HEK293T (cell line): Measurements from ENCODE around the gene NR2C2.
"Not testable (repeated sequence)": the region's sequence is repeated elsewhere in the genome, so short reads cannot be mapped to it uniquely, and the experiment has no call there.

Experiments
- CTCF ChIA-PET: fragments of 350-600 bp; formaldehyde crosslinking; extraction: SDS; loops from one replicate; lab custom pipeline; 2021; ENCODE audit warnings: antibody characterized with exemption, inconsistent platforms; lab: Yijun Ruan, JAX
- POLR2A ChIA-PET: fragments of 350-600 bp; formaldehyde crosslinking; extraction: SDS; loops from one replicate; lab custom pipeline; 2020; ENCODE audit warnings: antibody characterized with exemption, inconsistent platforms; lab: Yijun Ruan, JAX
- DNase-seq: peaks from one replicate; pipeline ENCODE4 v3.0.0; 2012; ENCODE audit warnings: mixed read lengths; ENCODE audit errors: extremely low spot score
- ARNT ChIP-seq: fragments of 450-650 bp; IDR thresholded peaks from 2 replicates; pipeline ENCODE4 v1.6.1; 2017; ENCODE audit warnings: mild to moderate bottlenecking
- BHLHE40 ChIP-seq: fragments of 450-650 bp; IDR thresholded peaks from 2 replicates; pipeline ENCODE4 v1.6.1; 2016; ENCODE audit warnings: mild to moderate bottlenecking, moderate library complexity, borderline replicate concordance
- CTBP1 ChIP-seq: fragments of 450-650 bp; IDR thresholded peaks from 2 replicates; pipeline ENCODE4 v1.6.1; 2016; ENCODE audit warnings: borderline replicate concordance
- ELF4 ChIP-seq: fragments of 450-650 bp; IDR thresholded peaks from 2 replicates; pipeline ENCODE4 v1.6.1; 2017; ENCODE audit warnings: antibody characterized with exemption
- FOXA1 ChIP-seq: fragments of 450-650 bp; IDR thresholded peaks from 2 replicates; pipeline ENCODE4 v1.6.1; 2016; ENCODE audit warnings: mild to moderate bottlenecking
- FOXK2 ChIP-seq: fragments of 450-650 bp; IDR thresholded peaks from 2 replicates; pipeline ENCODE4 v1.6.1; 2016; ENCODE audit warnings: mild to moderate bottlenecking
- FOXM1 ChIP-seq: fragments of 450-650 bp; IDR thresholded peaks from 2 replicates; pipeline ENCODE4 v1.6.1; 2017; ENCODE audit warnings: mild to moderate bottlenecking, borderline replicate concordance
- HDGF ChIP-seq: fragments of 450-650 bp; IDR thresholded peaks from 2 replicates; pipeline ENCODE4 v1.6.1; 2017; ENCODE audit warnings: antibody characterized with exemption, borderline replicate concordance
- L3MBTL2 ChIP-seq: fragments of 450-650 bp; conservative IDR thresholded peaks from 2 replicates; pipeline ENCODE4 v1.6.1; 2016; ENCODE audit warnings: mild to moderate bottlenecking
- LEF1 ChIP-seq: fragments of 450-650 bp; IDR thresholded peaks from 2 replicates; pipeline ENCODE4 v1.6.1; 2017; ENCODE audit warnings: mild to moderate bottlenecking, borderline replicate concordance
- NFRKB ChIP-seq: fragments of 450-650 bp; IDR thresholded peaks from 2 replicates; pipeline ENCODE4 v1.6.1; 2016; ENCODE audit warnings: mild to moderate bottlenecking, moderate library complexity
- SP1 ChIP-seq: fragments of 450-650 bp; IDR thresholded peaks from 2 replicates; pipeline ENCODE4 v1.6.1; 2017
- SUZ12 ChIP-seq: fragments of 450-650 bp; IDR thresholded peaks from 2 replicates; pipeline ENCODE4 v1.6.1; 2016; ENCODE audit warnings: mild to moderate bottlenecking
- TARDBP ChIP-seq: fragments of 450-650 bp; IDR thresholded peaks from 2 replicates; pipeline ENCODE4 v1.6.1; 2016
- ZNF384 ChIP-seq: fragments of 450-650 bp; IDR thresholded peaks from 2 replicates; pipeline ENCODE4 v1.6.1; 2016
- TF ChIP-seq, protein P1 (sequence below): fragments of 450-650 bp; IDR thresholded peaks from 2 replicates; pipeline ENCODE4 v1.6.1; 2016

Gene NR2C2

DNA sequence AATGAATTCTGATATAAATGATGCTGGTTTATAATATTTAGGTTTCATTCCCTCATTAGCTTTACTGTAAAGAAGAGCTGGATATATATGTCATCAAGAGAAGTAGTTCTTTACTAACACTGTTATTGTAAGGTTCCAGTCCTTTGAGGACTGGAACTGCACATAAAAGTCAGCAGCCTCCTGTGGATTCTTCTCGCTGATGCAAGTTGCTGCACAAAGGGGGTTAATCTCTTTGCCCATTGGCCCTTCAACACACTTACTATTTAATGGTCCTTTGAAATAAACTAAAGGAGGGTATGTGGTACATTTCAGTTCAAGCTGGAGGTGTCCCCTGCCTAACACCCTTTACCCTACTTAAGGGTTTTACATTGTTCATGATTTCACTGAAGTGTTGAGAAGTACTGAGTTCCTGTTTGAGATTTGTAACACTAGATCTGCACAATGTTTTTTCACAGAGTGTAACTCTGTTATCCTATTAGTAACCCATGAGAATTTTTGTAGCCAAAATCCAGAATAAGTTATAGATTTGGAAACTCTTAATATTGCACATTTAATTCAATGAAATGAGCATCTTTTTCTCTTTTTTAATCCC, 43.9 kb downstream of the NR2C2 start:
- POLR2A ChIA-PET = no interaction called here
- CTCF ChIA-PET = no interaction called here
- no peak for TF ChIP-seq CTBP1
- 0 out of 2 replicates have a peak, but pooled peaks have one; percentile 6 for TF ChIP-seq ZNF384
- no peak for TF ChIP-seq BHLHE40
- DNase-seq = peak; percentile 30

DNA sequence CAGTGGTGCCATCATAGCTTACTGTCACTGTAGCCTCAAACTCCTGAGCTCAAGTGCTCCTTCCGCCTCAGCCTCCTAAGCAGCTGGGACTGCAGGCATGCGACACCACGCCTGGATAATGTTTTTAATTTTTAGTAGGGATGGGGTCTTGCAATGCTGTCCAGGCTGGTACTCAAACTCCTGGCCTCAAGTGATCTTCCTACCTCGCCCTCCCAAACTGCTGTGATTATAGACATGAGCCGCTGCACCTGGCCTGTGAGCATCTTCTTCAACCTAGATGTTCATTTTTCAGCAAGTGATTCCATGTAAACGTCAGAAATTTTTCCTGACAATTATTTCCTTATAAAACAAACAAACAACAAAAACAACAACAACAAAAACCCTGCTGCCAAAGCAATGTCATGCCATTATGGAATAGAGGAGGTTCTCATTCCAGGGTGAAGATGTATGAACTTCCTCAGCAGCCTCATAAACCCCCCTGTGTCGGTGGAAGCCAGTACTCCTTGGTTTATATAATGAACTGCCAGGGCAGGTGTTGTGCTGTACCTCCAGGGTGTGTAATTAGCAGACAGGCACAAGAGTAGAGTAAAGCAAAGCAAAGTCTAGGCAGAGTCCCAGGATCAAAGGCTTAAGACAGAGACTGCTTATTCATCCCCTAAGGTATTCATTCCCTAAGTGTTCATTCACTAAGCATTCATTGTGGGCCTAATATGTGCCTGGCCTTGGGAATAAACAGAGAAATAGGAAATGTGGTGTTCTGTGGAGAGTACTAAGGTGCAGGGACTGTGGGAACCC, 44.6 kb downstream of the NR2C2 start:
- ChIA-PET POLR2A (no interaction called here), CTCF (no interaction called here)
- TF ChIP-seq ARNT (no peak), L3MBTL2 (no peak), CTBP1 (no peak), BHLHE40 (no peak), SP1 (no peak), FOXM1 (no peak), SUZ12 (no peak), HDGF (no peak), FOXK2 (no peak), LEF1 (no peak), FOXA1 (no peak), ELF4 (no peak), TARDBP (no peak), ZNF384 (no peak), NFRKB (no peak)
- TF ChIP-seq, protein P1, sequence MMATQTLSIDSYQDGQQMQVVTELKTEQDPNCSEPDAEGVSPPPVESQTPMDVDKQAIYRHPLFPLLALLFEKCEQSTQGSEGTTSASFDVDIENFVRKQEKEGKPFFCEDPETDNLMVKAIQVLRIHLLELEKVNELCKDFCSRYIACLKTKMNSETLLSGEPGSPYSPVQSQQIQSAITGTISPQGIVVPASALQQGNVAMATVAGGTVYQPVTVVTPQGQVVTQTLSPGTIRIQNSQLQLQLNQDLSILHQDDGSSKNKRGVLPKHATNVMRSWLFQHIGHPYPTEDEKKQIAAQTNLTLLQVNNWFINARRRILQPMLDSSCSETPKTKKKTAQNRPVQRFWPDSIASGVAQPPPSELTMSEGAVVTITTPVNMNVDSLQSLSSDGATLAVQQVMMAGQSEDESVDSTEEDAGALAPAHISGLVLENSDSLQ = no peak
- DNase-seq = no peak

DNA sequence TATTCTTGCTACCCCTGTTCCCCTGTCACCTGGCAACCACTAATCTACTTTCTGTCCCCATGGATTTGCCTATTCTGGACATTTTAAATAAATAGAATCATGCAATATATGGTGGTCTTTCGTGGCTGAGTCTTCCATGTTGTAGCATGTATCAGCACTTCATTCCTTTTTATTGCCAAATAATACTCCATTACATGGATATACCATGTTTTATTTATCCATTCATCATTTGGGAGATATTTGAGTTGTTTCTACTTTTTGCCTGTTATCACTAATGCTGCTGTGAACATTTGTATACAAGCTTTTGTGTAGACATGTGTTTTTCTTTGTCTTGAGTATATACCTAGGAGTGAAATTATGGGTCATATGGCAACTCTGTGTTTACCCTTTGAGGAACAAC, 50.6 kb downstream of the NR2C2 start:
- CTCF ChIA-PET = no interaction called here
- DNase-seq = no peak
- POLR2A ChIA-PET = no interaction called here
- TF ChIP-seq ARNT (no peak), SUZ12 (no peak), ELF4 (no peak), CTBP1 (no peak), TARDBP (no peak), FOXA1 (no peak), FOXM1 (no peak), LEF1 (no peak), ZNF384 (no peak), BHLHE40 (no peak), FOXK2 (no peak), NFRKB (no peak)
- TF ChIP-seq, protein P1 = no peak

DNA sequence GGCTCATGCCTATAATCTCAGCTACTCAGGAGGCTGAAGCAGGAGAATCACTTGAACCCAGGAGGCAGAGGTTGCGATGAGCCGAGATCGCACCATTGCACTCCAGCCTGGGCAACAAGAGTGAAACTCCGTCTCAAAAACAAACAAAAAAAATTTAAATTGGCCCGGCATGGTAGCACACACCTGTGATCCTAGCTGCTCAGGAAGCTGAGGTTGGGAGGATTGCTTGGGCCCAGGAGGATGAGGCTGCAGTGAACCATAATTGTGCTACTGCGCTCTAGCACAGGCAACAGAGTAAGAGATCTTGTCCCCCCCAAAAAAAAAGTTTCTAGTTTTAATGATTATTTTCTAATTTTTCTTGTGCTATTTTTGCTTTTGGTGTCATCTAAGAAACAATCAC, 51.8 kb downstream of the NR2C2 start:
- POLR2A ChIA-PET, DNase-seq, CTCF ChIA-PET: not testable (repeated sequence)

DNA sequence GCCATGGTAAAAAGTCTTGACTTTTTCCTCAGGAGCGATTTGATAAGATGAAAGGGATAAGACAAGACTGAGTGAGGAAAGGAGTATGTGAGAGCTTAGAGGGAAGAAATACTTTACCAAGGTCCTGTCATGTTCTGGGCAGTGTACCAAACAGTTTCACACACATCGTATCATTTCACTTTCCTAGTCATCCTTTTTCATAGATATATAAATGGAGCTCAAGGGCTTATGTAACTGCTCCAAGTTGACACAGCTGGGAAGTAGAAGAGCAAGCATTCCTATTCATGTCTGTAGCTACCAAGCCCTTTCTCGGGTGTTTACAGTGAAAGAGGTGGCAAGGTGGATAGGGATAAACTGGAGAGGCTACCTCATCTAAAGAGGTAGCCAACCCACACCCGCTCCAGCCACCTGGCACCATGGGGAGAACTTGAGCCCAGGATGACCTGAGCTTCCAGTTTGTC, 60.3 kb downstream of the NR2C2 start:
- POLR2A ChIA-PET = no interaction called here
- DNase-seq = no peak
- CTCF ChIA-PET = no interaction called here
- TF ChIP-seq, protein P1 = no peak
- TF ChIP-seq FOXM1 = no peak

DNA sequence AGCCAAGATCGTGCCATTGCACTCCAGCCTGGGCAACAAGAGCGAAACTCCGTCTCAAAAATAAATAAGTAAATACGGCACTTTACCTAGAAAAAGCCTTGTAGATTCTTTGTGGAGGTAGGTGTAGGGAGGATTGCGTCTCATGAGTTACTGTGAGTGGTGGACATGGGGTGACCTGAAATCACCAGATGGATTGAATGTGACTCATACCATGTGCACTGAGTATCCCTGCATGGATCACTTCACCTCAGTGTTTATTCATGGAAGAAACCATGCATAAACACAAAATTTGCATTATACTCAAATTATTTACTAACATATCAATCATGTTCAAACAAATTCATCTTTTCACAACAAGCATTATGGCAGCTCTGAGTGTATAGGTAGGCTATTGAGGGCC, 61.8 kb downstream of the NR2C2 start:
- ChIA-PET POLR2A (no interaction called here), CTCF (no interaction called here)
- no peak for DNase-seq
- TF ChIP-seq, protein P1 = no peak
- TF ChIP-seq BHLHE40 (no peak), ZNF384 (no peak), NFRKB (no peak), FOXM1 (no peak), CTBP1 (no peak), FOXK2 (no peak), SP1 (no peak), FOXA1 (no peak), L3MBTL2 (no peak), LEF1 (no peak), HDGF (no peak), SUZ12 (no peak), ARNT (no peak)
